ENCODE results near the gene CNR2. TPM values are rescaled to one million over a fixed set of nuclear protein-coding genes. Genes with fewer than 3 reads are reported as not detected.

CNR2 gene
- polyA plus RNA-seq, 2 of the 4 experiments (the other 2 are of a cell fraction) = not detected

GRCh38 chr1:23885222-23885621 lies 27.9 kb downstream of the CNR2 start (continued):
- TF ChIP-seq JUNB (IDR thresholded peaks at IDR 0.05) (no peak), SMC3 (IDR thresholded peaks at IDR 0.05) (no peak), USF2 (IDR thresholded peaks at IDR 0.05) (no peak), ELK1 (IDR thresholded peaks at IDR 0.05; ENCODE audit: low read depth, low read length) (no peak), TFCP2L1 (CRISPR knock-in tag; IDR thresholded peaks at IDR 0.05) (no peak), NR3C1 (IDR thresholded peaks at IDR 0.05) (no peak), NPAS2 (CRISPR knock-in tag; IDR thresholded peaks at IDR 0.05; ENCODE audit: borderline replicate concordance) (no peak), ZSCAN20 (CRISPR knock-in tag; IDR thresholded peaks at IDR 0.05) (no peak)

- peaks cover 17% of the 10 kb centered on the region for H3K9me3 ChIP-seq
- no peak overlapping the region for H3K4me3 ChIP-seq
- no peak for DNase-seq (ENCODE audit: low read depth in 1 of 2, low spot score in 1 of 2)
- no peaks in the 10 kb centered on the region for H3K4me1 ChIP-seq
- ChIA-PET POLR2A (no interaction called here), CTCF (interaction anchor here (0.7 kb wide), 1 partner anchor 228 kb away, joined by 3 read pairs; no protein-coding TSS in a partner anchor)
- no peak for TF ChIP-seq PBX3 (IDR thresholded peaks at IDR 0.05)
- no peak for TF ChIP-seq BHLHE40 (IDR thresholded peaks at IDR 0.05; ENCODE audit: low read depth, low read length)
- no peak for TF ChIP-seq HMGXB4 (CRISPR knock-in tag; IDR thresholded peaks at IDR 0.05; ENCODE audit: borderline replicate concordance)
- H3K4me2 ChIP-seq = no peak overlapping the region
- no peak overlapping the region for H3K27ac ChIP-seq
- no peak for FAIRE-seq
- ATAC-seq = no peak
- 56% methylated on average over 4 of the region's 4 CpGs for WGBS (ENCODE audit: missing lambda C conversion rate)
These were observed 30.4 kb downstream of the CNR2 start for GRCh38 chr1:23882746-23883145.

- no peak for ATAC-seq
- Histone ChIP-seq H3K4me3 (no peak overlapping the region), H3K9me3 (peaks cover 20% of the 10 kb centered on the region), H3K4me2 (no peak overlapping the region), H3K4me1 (no peaks in the 10 kb centered on the region), H3K27ac (no peak overlapping the region)
- CTCF ChIA-PET = interaction anchor here (1.3 kb wide), 1 partner anchor 26 kb away, joined by 3 read pairs; no protein-coding TSS in a partner anchor
- no peak for FAIRE-seq
- TF ChIP-seq ZFP36 (IDR thresholded peaks at IDR 0.05; ENCODE audit: borderline replicate concordance, partially characterized antibody) (no peak), TP53 (CRISPR knock-in tag; IDR thresholded peaks at IDR 0.05) (no peak), CBX2 (IDR thresholded peaks at IDR 0.05; ENCODE audit: borderline replicate concordance, low read depth) (no peak), KDM5A (IDR thresholded peaks at IDR 0.05) (no peak), MYC (IDR thresholded peaks at IDR 0.05; ENCODE audit: borderline replicate concordance, low read length) (no peak), HES2 (IDR thresholded peaks at IDR 0.05) (no peak), FOSL2 (IDR thresholded peaks at IDR 0.05) (no peak), FOSL2 (CRISPR knock-in tag; IDR thresholded peaks at IDR 0.05) (no peak), RARB (CRISPR knock-in tag; IDR thresholded peaks at IDR 0.05) (no peak), EP300 (IDR thresholded peaks at IDR 0.05) (no peak), JUNB (IDR thresholded peaks at IDR 0.05) (no peak)
- POLR2A ChIA-PET = no interaction called here
- 88% methylated on average over 1 of the region's 1 CpG for WGBS (ENCODE audit: missing lambda C conversion rate)
- no peak for DNase-seq (ENCODE audit: low read depth in 1 of 2, low spot score in 1 of 2)
These were observed 33.4 kb downstream of the CNR2 start for GRCh38 chr1:23879809-23880208.

All from A549 (cell line).